ENCODE results near the gene PLCB4.

The PLCB4 gene

DNA sequence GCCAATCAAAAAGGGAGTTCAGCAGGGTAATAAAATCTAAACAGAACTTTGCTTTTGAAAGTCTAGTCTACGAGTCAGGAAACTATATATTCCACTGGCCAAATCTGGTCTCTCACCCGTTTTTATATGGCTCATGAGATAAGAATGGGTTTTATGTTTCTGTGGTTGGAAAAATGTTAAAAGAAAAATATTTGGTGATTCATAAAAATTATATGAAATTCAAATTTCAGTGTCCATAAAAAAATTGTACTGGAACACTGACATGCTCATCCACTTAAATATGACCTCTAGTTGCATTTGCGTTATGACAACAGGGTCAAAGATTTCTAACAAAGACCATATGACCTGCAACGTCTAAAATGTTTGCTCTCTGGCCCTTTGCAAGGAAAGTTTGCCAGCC is 423.2 kb downstream of the PLCB4 start:
- H3K9me3 ChIP-seq (ENCODE audit: control insufficient read depth, insufficient read depth, low read depth, low read length) = no peaks in the 10 kb centered on the region
- no peak for TF ChIP-seq KLF8 (tag by site-specific recombination; IDR thresholded peaks at IDR 0.05)
- no peak for TF ChIP-seq ZSCAN30 (tag by site-specific recombination; IDR thresholded peaks at IDR 0.05)
- no peak for TF ChIP-seq ZSCAN16 (tag by site-specific recombination; IDR thresholded peaks at IDR 0.05)
- TF ChIP-seq ZNF341 (tag by site-specific recombination; IDR thresholded peaks at IDR 0.05; ENCODE audit: low read depth) = no peak
- no peak for TF ChIP-seq ZNF843 (tag by site-specific recombination; IDR thresholded peaks at IDR 0.05)
- no peak for TF ChIP-seq ZNF488 (tag by site-specific recombination; IDR thresholded peaks at IDR 0.05)
- no peak for TF ChIP-seq SP3 (tag by site-specific recombination; IDR thresholded peaks at IDR 0.05)
- no peak for TF ChIP-seq SCRT1 (tag by site-specific recombination; IDR thresholded peaks at IDR 0.05; ENCODE audit: borderline replicate concordance)
- no peak for TF ChIP-seq RBAK (tag by site-specific recombination; IDR thresholded peaks at IDR 0.05)
- peaks cover 3% of the 10 kb centered on the region; the same call in 1 of the 2 replicates for H3K4me1 ChIP-seq (ENCODE audit: control insufficient read depth, insufficient read depth, low read length)
- ChIA-PET CTCF (no interaction called here), POLR2A (no interaction called here)
- no peak overlapping the region for H3K27ac ChIP-seq (ENCODE audit: extremely low read depth, low read depth, low read length)
- no peaks in the 10 kb centered on the region for H3K36me3 ChIP-seq (ENCODE audit: control insufficient read depth in 2 of 2, insufficient read depth in 1 of 2, low read length in 2 of 2)
- no peak overlapping the region for H3K4me3 ChIP-seq (ENCODE audit: low read depth, low read length)

GRCh38 chr20:9493803-9494202 is 424.9 kb downstream of the PLCB4 start:
- ChIA-PET CTCF (interaction anchor here (1.5 kb wide), 1 partner anchor 10 kb away, joined by 5 read pairs; no protein-coding TSS in a partner anchor), POLR2A (no interaction called here)
- Histone ChIP-seq H3K4me1 (ENCODE audit: control insufficient read depth, insufficient read depth, low read length) (peaks cover 3% of the 10 kb centered on the region; the same call in 1 of the 2 replicates), H3K4me3 (ENCODE audit: low read depth, low read length) (no peak overlapping the region), H3K27ac (ENCODE audit: extremely low read depth, low read depth, low read length) (no peak overlapping the region), H3K36me3 (ENCODE audit: control insufficient read depth in 2 of 2, insufficient read depth in 1 of 2, low read length in 2 of 2) (no peaks in the 10 kb centered on the region), H3K9me3 (ENCODE audit: control insufficient read depth, insufficient read depth, low read depth, low read length) (no peaks in the 10 kb centered on the region)
- TF ChIP-seq ZNF555 (tag by site-specific recombination; conservative IDR thresholded peaks at IDR 0.05) = no peak

DNA sequence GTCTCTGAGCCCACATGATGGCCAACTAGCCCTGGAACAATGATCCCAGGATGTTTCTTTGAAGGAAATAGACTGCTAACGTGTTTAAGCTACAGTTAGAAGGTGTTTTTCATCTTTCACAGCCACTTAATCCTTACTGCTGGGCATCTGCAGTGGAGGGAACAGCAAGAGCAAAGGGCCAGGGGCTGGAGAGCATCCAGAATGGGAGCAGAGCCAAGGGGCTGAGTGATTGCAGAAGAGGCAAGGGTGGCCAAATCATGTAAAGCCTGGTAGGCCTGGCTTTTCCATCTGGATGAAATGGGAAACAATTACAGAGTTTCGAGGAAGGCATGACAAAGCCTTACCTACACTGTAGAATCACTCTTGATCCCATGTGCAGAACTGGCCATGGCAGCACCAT is 426.8 kb downstream of the PLCB4 start:
- ChIA-PET POLR2A (no interaction called here), CTCF (no interaction called here)
- no peak for TF ChIP-seq ZSCAN16 (tag by site-specific recombination; IDR thresholded peaks at IDR 0.05)
- TF ChIP-seq ZNF354C (tag by site-specific recombination; IDR thresholded peaks at IDR 0.05; ENCODE audit: borderline replicate concordance, low read depth) = no peak
- no peak for TF ChIP-seq ZNF221 (tag by site-specific recombination; IDR thresholded peaks at IDR 0.05; ENCODE audit: borderline replicate concordance)
- TF ChIP-seq PRDM1 (tag by site-specific recombination; IDR thresholded peaks at IDR 0.05) = no peak
- no peak for TF ChIP-seq MEIS1 (CRISPR knock-in tag; IDR thresholded peaks at IDR 0.05; ENCODE audit: borderline replicate concordance)
- TF ChIP-seq ZBTB21 (tag by site-specific recombination; IDR thresholded peaks at IDR 0.05) = no peak
- TF ChIP-seq, protein P1, sequence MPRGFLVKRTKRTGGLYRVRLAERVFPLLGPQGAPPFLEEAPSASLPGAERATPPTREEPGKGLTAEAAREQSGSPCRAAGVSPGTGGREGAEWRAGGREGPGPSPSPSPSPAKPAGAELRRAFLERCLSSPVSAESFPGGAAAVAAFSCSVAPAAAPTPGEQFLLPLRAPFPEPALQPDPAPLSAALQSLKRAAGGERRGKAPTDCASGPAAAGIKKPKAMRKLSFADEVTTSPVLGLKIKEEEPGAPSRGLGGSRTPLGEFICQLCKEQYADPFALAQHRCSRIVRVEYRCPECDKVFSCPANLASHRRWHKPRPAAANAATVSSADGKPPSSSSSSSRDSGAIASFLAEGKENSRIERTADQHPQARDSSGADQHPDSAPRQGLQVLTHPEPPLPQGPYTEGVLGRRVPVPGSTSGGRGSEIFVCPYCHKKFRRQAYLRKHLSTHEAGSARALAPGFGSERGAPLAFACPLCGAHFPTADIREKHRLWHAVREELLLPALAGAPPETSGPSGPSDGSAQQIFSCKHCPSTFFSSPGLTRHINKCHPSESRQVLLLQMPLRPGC (tag by site-specific recombination; IDR thresholded peaks at IDR 0.05) = no peak
- TF ChIP-seq ZFHX2 (tag by site-specific recombination; conservative IDR thresholded peaks at IDR 0.05) = no peak
- no peak for TF ChIP-seq ZNF18 (tag by site-specific recombination; IDR thresholded peaks at IDR 0.05)
- H3K9me3 ChIP-seq (ENCODE audit: control insufficient read depth, insufficient read depth, low read depth, low read length) = no peaks in the 10 kb centered on the region
- no peaks in the 10 kb centered on the region for H3K36me3 ChIP-seq (ENCODE audit: control insufficient read depth in 2 of 2, insufficient read depth in 1 of 2, low read length in 2 of 2)
- peaks cover 3% of the 10 kb centered on the region; the same call in 1 of the 2 replicates for H3K4me1 ChIP-seq (ENCODE audit: control insufficient read depth, insufficient read depth, low read length)
- no peak overlapping the region for H3K4me3 ChIP-seq (ENCODE audit: low read depth, low read length)
- H3K27ac ChIP-seq (ENCODE audit: extremely low read depth, low read depth, low read length) = no peak overlapping the region

Data from HEK293 (cell line).